ENCODE results near the gene ADGRF3.

DNA sequence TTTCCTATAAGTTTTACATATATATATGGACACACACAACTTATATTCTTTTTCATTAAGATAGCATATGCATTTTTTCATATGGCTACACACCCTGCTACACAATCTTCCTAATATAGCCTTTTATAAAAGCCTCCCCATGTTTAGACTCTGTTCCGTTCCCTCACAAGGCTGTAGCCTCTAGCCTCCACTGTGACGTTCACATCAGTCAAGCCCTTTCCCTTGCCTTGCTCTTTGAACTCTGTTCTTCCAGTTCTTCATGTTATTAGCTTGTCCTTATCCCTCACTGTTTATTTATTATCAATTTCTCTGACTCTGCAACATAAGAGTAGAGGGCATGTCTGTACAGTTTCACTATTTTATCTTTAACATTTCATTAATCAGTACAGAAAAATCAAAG, 63.0 kb downstream of the ADGRF3 start:
- no peak for TF ChIP-seq CTCF (IDR thresholded peaks at IDR 0.05)
- TF ChIP-seq POLR2A (IDR thresholded peaks at IDR 0.05) = no peak

Data from Peyer's patch (tissue), 4 donors.